A549 (cell line): ENCODE results near the gene TMPRSS12. TPM values are rescaled to one million over a fixed set of nuclear protein-coding genes. Genes with fewer than 3 reads are reported as not detected.

Experiments
- ATAC-seq, 2 experiments: fragments of 200-7000 bp in 1 of 2; fragments of >200 bp in 1 of 2; cut with Nextera tagmentation in 1 of 2; cut with Tn5 transposase in 1 of 2; 3 replicates each; pipeline versions ENCODE4 v1.8.0 to v1.9.1; 2018 to 2020; ENCODE audit warnings: mild to moderate bottlenecking in 1 of 2, moderate library complexity in 1 of 2
- CTCF ChIA-PET: fragments of 300-600 bp; sonication (Branson Sonifier 250); formaldehyde crosslinking; extraction: SDS; loops from one replicate; lab custom pipeline; 2021; ENCODE audit warnings: antibody characterized with exemption, inconsistent platforms; lab: Yijun Ruan, JAX
- POLR2A ChIA-PET: fragments of 350-600 bp; formaldehyde crosslinking; extraction: SDS; loops from one replicate; lab custom pipeline; 2021; ENCODE audit warnings: antibody characterized with exemption, inconsistent platforms; lab: Yijun Ruan, JAX
- DNase-seq, 2 experiments: peaks; one replicate each; pipeline versions ENCODE4 v3.0.0 to v3.0.0-alpha.2; 2011 to 2016; ENCODE audit warnings: low read depth in 1 of 2, low spot score in 1 of 2
- FAIRE-seq: peaks from 2 replicates; lab custom pipeline; 2011; peaks lifted over from hg19 to GRCh38; lab: Jason Lieb, UNC
- H3K27ac ChIP-seq, 2 experiments: fragments of >200 bp; sonication (Bioruptor Twin); formaldehyde crosslinking; 3 replicates each; pipeline ENCODE4 v1.5.1; 2016 to 2017
- H3K4me1 ChIP-seq: fragments of >200 bp; sonication (Bioruptor Twin); formaldehyde crosslinking; 3 replicates; pipeline ENCODE4 v1.6.1; 2016
- H3K4me2 ChIP-seq: fragments of >200 bp; sonication (Bioruptor Twin); formaldehyde crosslinking; 3 replicates; pipeline ENCODE4 v1.6.1; 2016
- H3K4me3 ChIP-seq: fragments of >200 bp; sonication (Bioruptor Twin); formaldehyde crosslinking; 3 replicates; pipeline ENCODE4 v1.5.1; 2016
- H3K9me3 ChIP-seq: fragments of >200 bp; sonication (Bioruptor Twin); formaldehyde crosslinking; 3 replicates; pipeline ENCODE4 v1.6.1; 2016
- CHD4 ChIP-seq: fragments of 200-600 bp; sonication (generic); IDR thresholded peaks from 2 replicates; pipeline ENCODE4 v1.6.1; 2016; ENCODE audit warnings: antibody characterized with exemption, mild to moderate bottlenecking, borderline replicate concordance
- FOSB ChIP-seq: fragments of 250-450 bp; sonication (Bioruptor Pico); IDR thresholded peaks from 2 replicates; pipeline ENCODE4 v1.5.0; 2020; ENCODE audit warnings: mild to moderate bottlenecking, moderate library complexity
- FOSL2 ChIP-seq, 2 experiments: fragments of 450-650 bp in 1 of 2; fragments of >200 bp in 1 of 2; sonication (Bioruptor Twin) in 1 of 2; formaldehyde crosslinking; IDR thresholded peaks; 2 replicates each; pipeline versions ENCODE4 v1.5.0 to v1.6.1; 2016 to 2020; ENCODE audit warnings: mild to moderate bottlenecking in 1 of 2, moderate library complexity in 1 of 2
- HDAC2 ChIP-seq: fragments of 200-600 bp; sonication (generic); IDR thresholded peaks from 2 replicates; pipeline ENCODE4 v1.6.1; 2016
- HEYL ChIP-seq: fragments of 250-450 bp; sonication (Bioruptor Pico); IDR thresholded peaks from 2 replicates; pipeline ENCODE4 v1.8.0; 2021; ENCODE audit warnings: mild to moderate bottlenecking, moderate library complexity
- JUN ChIP-seq, 2 experiments: fragments of >200 bp; sonication (Bioruptor Twin); formaldehyde crosslinking; IDR thresholded peaks; 2 replicates in 1 of 2; 3 replicates in 1 of 2; pipeline ENCODE4 v1.6.1; 2016 to 2017
- KDM1A ChIP-seq: fragments of 200-600 bp; sonication (generic); IDR thresholded peaks from 2 replicates; pipeline ENCODE4 v1.6.1; 2016; ENCODE audit warnings: low read depth, mild to moderate bottlenecking
- NPAS2 ChIP-seq: fragments of 250-450 bp; sonication (Bioruptor Pico); IDR thresholded peaks from 2 replicates; pipeline ENCODE4 v1.8.0; 2022; ENCODE audit warnings: mild to moderate bottlenecking, moderate library complexity, borderline replicate concordance
- POLR2AphosphoS2 ChIP-seq: conservative IDR thresholded peaks from 2 replicates; pipeline ENCODE4 v1.6.1; 2012; ENCODE audit warnings: low read length, improper control_type of control experiment, inconsistent platforms
- RARB ChIP-seq: fragments of 250-450 bp; sonication (Bioruptor Pico); IDR thresholded peaks from 2 replicates; pipeline ENCODE4 v1.8.0; 2021; ENCODE audit warnings: mild to moderate bottlenecking, moderate library complexity
- RFX5 ChIP-seq: fragments of 450-650 bp; IDR thresholded peaks from 2 replicates; pipeline ENCODE4 v1.7.1; 2014; ENCODE audit warnings: antibody characterized with exemption, mild to moderate bottlenecking, moderate library complexity
- RNF2 ChIP-seq: fragments of 200-600 bp; sonication (generic); IDR thresholded peaks from 2 replicates; pipeline ENCODE4 v1.6.1; 2016; ENCODE audit warnings: low read depth, mild to moderate bottlenecking, antibody characterized with exemption, moderate library complexity, borderline replicate concordance
- TP53 ChIP-seq: fragments of 250-450 bp; sonication (Bioruptor Pico); IDR thresholded peaks from 2 replicates; pipeline ENCODE4 v1.5.0; 2021; ENCODE audit warnings: mild to moderate bottlenecking, moderate library complexity
- WGBS: methylation state at CpG from one replicate; pipeline ENCODE4 v1.1.6; 2017; ENCODE audit errors: missing lambda C conversion rate; 5-methylcytosine and 5-hydroxymethylcytosine counted together
- polyA plus RNA-seq, 4 experiments: library from polyadenylated mRNA; depleted of rRNA in 3 of 4; stranded (reverse); fragments of >200 nt; fragmentation: RNase III in 1 of 4; extraction: RNeasy Plus Mini Kit Qiagen cat#74134 plus additional on column Dnase treatment in 1 of 4; gene quantifications; 2 replicates in 3 of 4; 3 replicates in 1 of 4; pipeline ENCODE4 v1.2.3, GENCODE V29; 2011 to 2017
- TF ChIP-seq, protein P1 (sequence below): fragments of 450-650 bp; IDR thresholded peaks from 2 replicates; pipeline ENCODE4 v1.6.1; 2014; ENCODE audit warnings: antibody characterized with exemption
- TF ChIP-seq, protein P2 (sequence below): fragments of 250-450 bp; sonication (Bioruptor Pico); IDR thresholded peaks from 2 replicates; pipeline ENCODE4 v1.5.0; 2021; ENCODE audit warnings: mild to moderate bottlenecking, moderate library complexity, borderline replicate concordance
- TF ChIP-seq, protein P3 (sequence below): fragments of >200 bp; sonication (Bioruptor Twin); formaldehyde crosslinking; IDR thresholded peaks from 3 replicates; pipeline ENCODE4 v1.5.1; 2016

Gene TMPRSS12
- polyA plus RNA-seq, 2 of the 4 experiments (the other 2 are of a cell fraction) = not detected

DNA sequence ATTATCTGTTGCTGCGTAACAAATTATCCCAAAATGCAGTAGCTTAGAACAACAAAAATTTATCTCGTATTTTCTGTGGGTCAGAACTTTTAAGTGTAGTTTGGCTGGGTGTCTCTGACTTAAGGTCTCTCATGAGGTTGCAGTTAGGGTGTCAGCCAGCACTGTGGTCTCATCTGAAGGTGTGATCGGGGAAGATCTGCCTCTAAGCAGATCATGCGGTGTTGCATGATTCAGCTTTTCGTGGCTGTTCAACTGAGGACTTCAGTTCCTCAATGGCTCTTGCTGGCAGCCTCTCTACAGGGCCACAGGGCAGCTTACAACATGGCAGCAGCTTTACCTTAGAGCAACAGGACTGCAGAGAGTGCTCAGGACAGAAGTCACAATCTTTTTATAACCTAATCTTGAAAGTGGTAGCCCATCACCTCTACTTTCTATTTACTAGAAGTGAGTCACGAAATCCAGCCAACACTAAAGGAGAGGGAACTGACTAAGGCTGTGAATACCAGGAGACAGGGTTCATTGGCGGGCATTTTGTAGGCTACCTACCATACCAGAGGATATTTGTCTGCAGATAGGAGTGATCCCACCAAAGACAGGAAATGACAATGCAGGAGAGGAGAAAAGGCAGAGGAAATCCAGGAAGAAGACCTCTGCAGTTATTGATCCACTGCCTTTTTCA is 1.8 kb upstream of the TMPRSS12 start (continued):
- TF ChIP-seq, protein P1, sequence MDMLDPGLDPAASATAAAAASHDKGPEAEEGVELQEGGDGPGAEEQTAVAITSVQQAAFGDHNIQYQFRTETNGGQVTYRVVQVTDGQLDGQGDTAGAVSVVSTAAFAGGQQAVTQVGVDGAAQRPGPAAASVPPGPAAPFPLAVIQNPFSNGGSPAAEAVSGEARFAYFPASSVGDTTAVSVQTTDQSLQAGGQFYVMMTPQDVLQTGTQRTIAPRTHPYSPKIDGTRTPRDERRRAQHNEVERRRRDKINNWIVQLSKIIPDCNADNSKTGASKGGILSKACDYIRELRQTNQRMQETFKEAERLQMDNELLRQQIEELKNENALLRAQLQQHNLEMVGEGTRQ = no peak
- no peak for TF ChIP-seq POLR2AphosphoS2
- no peak for TF ChIP-seq HEYL (CRISPR knock-in tag)
- TF ChIP-seq, protein P2, sequence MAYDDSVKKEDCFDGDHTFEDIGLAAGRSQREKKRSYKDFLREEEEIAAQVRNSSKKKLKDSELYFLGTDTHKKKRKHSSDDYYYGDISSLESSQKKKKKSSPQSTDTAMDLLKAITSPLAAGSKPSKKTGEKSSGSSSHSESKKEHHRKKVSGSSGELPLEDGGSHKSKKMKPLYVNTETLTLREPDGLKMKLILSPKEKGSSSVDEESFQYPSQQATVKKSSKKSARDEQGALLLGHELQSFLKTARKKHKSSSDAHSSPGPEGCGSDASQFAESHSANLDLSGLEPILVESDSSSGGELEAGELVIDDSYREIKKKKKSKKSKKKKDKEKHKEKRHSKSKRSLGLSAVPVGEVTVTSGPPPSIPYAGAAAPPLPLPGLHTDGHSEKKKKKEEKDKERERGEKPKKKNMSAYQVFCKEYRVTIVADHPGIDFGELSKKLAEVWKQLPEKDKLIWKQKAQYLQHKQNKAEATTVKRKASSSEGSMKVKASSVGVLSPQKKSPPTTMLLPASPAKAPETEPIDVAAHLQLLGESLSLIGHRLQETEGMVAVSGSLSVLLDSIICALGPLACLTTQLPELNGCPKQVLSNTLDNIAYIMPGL (CRISPR knock-in tag) = no peak
- no peak for TF ChIP-seq RNF2

GRCh38 chr12:50841716-50842531 is 802 bp upstream of the TMPRSS12 start:
- no peak overlapping the region for H3K4me2 ChIP-seq
- H3K4me1 ChIP-seq = 0 out of 3 replicates have a peak, but pooled peaks cover 4% of the 10 kb centered on the region
- ATAC-seq (no peak), DNase-seq (no peak), FAIRE-seq (no peak)
- 49% methylated on average over 7 of the region's 7 CpGs for WGBS
- H3K4me3 ChIP-seq = no peak overlapping the region
- ChIA-PET POLR2A (no interaction called here), CTCF (no interaction called here)
- TF ChIP-seq JUN (IDR thresholded peaks at IDR 0.05) (no peak), TP53 (CRISPR knock-in tag) (no peak), RARB (no peak), HEYL (CRISPR knock-in tag) (no peak), CHD4 (no peak), RFX5 (no peak), KDM1A (no peak), FOSB (CRISPR knock-in tag) (no peak)
- TF ChIP-seq, protein P3, sequence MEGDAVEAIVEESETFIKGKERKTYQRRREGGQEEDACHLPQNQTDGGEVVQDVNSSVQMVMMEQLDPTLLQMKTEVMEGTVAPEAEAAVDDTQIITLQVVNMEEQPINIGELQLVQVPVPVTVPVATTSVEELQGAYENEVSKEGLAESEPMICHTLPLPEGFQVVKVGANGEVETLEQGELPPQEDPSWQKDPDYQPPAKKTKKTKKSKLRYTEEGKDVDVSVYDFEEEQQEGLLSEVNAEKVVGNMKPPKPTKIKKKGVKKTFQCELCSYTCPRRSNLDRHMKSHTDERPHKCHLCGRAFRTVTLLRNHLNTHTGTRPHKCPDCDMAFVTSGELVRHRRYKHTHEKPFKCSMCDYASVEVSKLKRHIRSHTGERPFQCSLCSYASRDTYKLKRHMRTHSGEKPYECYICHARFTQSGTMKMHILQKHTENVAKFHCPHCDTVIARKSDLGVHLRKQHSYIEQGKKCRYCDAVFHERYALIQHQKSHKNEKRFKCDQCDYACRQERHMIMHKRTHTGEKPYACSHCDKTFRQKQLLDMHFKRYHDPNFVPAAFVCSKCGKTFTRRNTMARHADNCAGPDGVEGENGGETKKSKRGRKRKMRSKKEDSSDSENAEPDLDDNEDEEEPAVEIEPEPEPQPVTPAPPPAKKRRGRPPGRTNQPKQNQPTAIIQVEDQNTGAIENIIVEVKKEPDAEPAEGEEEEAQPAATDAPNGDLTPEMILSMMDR = no peak
- H3K27ac ChIP-seq = no peak overlapping the region
- H3K9me3 ChIP-seq = 0 out of 3 replicates have a peak, but pooled peaks cover 4% of the 10 kb centered on the region

DNA sequence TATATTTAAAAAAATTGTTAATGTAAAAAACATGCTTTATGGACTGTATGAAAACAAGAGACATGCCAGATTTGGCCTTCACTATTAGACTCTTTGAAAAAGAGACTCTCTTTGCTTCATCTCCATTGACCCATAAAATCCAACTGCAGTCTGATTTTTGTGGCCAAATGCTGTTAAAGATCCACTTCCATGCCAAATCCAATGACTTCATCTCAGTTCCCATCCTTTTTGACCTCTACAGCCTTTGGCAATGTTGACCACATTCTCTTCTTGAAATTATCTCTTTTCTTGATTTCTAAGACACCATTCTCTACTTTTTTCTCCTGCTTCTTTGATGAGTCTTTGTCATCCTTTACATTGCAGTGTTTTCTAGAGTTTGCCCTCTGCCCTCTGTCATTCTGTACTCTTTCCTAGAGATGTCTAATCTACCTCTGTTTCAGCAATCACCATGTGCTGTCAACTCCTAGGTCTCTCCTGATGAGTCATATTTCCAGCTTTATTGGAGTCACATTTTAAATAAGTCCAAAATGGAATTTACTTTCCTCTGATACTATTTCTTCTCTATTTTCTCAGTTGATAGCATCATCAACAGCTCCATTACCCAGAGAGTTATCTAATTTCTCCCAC is 2.4 kb downstream of the TMPRSS12 start:
- 0 out of 3 replicates have a peak, but pooled peaks cover 4% of the 10 kb centered on the region for H3K9me3 ChIP-seq
- ChIA-PET CTCF (interaction anchor here (0.8 to 1.3 kb wide), 2 partner anchors 80 to 103 kb away, joined by 3 to 5 read pairs; no protein-coding TSS in a partner anchor), POLR2A (no interaction called here)
- 0 out of 3 replicates have a peak, but pooled peaks cover 4% of the 10 kb centered on the region for H3K4me1 ChIP-seq
- H3K27ac ChIP-seq = no peak overlapping the region
- TF ChIP-seq NPAS2 (CRISPR knock-in tag) = no peak
- TF ChIP-seq HDAC2 = no peak
- TF ChIP-seq FOSL2 (IDR thresholded peaks at IDR 0.05) = no peak
- TF ChIP-seq FOSL2 (CRISPR knock-in tag; IDR thresholded peaks at IDR 0.05) = peak; percentile 66
- H3K4me3 ChIP-seq = no peak overlapping the region
- ATAC-seq = no peak
- FAIRE-seq = no peak
- no peak overlapping the region for H3K4me2 ChIP-seq
- DNase-seq = no peak
